Stomach (tissue), 4 donors: Measurements from ENCODE around the gene VAV3.

Source experiments
- EP300 ChIP-seq: sonication (generic); formaldehyde crosslinking; IDR thresholded peaks from one replicate; pipeline ENCODE4 v1.6.1; 2017; ENCODE audit warnings: antibody characterized with exemption
- POLR2A ChIP-seq, 4 donors: fragments of 450-650 bp; IDR thresholded peaks; one replicate each; pipeline ENCODE4 v1.6.1; 2016; ENCODE audit warnings: antibody characterized with exemption in 4 of 4, control low read depth in 2 of 4, mild to moderate bottlenecking in 1 of 4, moderate library complexity in 1 of 4
- POLR2AphosphoS5 ChIP-seq, 3 donors: sonication (generic); formaldehyde crosslinking; IDR thresholded peaks; one replicate each; pipeline ENCODE4 v1.6.1; 2016; ENCODE audit warnings: antibody characterized with exemption in 3 of 3
- TF ChIP-seq, protein P1 (sequence below), 7 experiments: fragments of 450-650 bp in 4 of 7; fragments of 200-600 bp in 3 of 7; sonication (generic) in 3 of 7; IDR thresholded peaks; one replicate each; pipeline ENCODE4 v1.5.1; 2016 to 2019; ENCODE audit warnings: antibody characterized with exemption in 7 of 7, control low read depth in 2 of 7, mild to moderate bottlenecking in 1 of 7

DNA sequence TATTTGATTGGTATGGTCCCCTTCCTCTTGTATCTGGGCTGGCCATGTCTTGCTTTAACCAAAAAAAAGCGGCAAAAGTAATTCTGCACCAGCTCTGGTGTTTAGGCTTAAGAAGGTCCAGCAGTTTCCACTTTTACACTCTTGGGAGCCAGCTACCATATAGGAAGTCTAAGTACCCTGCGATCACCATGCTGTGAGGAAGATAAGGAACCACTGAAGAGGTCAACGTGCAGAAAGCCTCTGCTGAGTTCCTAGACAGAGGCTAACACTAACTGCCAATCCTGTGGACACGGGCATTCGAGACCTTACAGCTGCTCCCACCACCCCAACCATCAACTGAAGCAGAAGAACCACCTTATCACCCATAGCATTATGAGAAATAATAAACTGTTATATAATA, 331.4 kb downstream of the VAV3 start:
- TF ChIP-seq, protein P1, sequence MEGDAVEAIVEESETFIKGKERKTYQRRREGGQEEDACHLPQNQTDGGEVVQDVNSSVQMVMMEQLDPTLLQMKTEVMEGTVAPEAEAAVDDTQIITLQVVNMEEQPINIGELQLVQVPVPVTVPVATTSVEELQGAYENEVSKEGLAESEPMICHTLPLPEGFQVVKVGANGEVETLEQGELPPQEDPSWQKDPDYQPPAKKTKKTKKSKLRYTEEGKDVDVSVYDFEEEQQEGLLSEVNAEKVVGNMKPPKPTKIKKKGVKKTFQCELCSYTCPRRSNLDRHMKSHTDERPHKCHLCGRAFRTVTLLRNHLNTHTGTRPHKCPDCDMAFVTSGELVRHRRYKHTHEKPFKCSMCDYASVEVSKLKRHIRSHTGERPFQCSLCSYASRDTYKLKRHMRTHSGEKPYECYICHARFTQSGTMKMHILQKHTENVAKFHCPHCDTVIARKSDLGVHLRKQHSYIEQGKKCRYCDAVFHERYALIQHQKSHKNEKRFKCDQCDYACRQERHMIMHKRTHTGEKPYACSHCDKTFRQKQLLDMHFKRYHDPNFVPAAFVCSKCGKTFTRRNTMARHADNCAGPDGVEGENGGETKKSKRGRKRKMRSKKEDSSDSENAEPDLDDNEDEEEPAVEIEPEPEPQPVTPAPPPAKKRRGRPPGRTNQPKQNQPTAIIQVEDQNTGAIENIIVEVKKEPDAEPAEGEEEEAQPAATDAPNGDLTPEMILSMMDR (IDR thresholded peaks at IDR 0.05), result no peak
- TF ChIP-seq POLR2A (IDR thresholded peaks at IDR 0.05) (no peak), EP300 (no peak), POLR2AphosphoS5 (IDR thresholded peaks at IDR 0.05) (no peak)
